ENCODE data around the gene HDHD5.
"Not testable (repeated sequence)": the region's sequence is repeated elsewhere in the genome, so short reads cannot be mapped to it uniquely, and the experiment has no call there.

The HDHD5 gene

DNA sequence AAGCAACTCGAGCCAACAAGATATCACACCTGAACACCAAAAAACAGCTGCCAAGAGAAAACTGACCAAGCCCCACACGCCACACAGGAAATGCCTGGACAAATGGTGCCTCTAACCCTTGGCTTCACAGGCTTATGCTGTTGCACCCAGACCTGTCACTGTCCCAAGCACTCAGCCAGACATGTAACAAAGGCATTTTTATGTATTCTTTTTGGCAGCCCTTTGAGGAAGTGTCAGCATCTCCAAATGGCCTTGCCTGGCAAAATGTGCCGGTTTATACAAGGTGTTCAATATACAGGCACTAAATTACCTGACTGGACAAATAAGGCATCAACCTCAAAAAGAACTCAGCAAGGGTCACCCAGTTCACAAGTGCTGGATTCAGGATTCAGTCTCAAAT, 6.1 kb downstream of the HDHD5 start:
- no peak for DNase-seq

DNA sequence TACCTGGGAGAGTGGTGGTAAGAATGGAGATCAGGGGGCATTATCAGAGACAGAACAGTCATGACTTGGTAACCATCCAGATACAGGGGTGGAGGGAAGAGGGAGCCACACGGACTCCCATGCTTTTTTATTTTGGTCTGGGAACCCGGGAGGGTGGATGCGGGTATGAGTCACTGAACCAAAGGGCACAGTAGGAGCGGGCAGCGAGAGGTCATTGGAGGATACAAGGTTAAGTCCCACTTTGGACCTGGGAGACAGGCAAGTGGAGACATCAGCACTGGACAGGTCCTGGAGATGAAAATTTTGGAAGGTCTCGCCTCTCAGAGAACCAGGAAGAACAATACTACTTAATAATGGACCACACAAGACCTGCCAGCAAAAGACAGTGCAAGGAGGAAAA, 6.7 kb downstream of the HDHD5 start:
- DNase-seq = no peak

DNA sequence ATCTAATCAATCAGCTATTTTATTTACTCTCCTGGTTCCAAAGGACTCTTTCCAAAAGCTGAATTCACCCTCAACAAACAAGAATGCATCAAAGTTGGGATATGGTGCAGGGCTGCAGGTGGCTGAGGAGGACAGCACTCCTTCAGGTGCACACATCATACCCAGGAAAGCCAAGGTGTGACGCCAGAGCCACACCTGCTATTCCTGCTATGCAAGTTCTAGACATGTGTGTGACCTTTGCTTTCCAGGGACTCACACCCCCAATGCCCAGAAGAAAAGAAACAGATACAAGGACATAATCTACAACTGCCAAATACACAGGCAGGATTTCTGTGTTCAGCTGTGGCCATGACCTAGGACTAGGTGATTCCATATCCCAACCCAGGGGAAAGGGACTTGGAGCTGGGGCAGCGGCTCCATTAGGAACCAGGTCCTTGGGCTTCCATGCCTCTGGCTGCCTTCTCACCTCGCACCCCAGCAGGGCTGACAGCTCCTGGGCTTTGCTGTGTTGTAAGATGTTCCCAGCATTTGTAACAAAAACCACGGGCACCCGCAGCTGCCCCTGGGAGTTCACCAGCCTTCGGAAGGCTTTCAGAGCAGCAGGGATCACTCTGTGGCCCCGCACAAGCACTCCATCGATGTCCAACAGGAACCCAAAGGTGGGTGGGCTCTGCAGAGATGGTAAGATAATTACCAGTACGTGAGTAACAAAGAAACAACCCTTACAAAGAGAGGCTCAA, 9.8 kb downstream of the HDHD5 start:
- DNase-seq = no peak

DNA sequence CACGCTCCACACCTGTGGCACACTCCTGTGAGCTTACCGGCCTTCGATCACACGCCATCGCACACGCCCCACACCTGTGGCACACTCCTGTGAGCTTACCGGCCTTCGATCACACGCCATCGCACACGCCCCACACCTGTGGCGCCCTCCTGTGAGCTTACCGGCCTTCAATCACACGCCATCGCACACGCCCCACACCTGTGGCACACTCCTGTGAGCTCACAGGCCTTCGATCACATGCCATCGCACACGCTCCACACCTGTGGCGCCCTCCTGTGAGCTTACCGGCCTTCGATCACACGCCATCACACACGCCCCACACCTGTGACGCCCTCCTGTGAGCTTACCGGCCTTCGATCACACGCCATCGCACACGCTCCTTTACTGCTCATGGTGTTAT, 11.6 kb downstream of the HDHD5 start:
- not testable (repeated sequence) for DNase-seq

DNA sequence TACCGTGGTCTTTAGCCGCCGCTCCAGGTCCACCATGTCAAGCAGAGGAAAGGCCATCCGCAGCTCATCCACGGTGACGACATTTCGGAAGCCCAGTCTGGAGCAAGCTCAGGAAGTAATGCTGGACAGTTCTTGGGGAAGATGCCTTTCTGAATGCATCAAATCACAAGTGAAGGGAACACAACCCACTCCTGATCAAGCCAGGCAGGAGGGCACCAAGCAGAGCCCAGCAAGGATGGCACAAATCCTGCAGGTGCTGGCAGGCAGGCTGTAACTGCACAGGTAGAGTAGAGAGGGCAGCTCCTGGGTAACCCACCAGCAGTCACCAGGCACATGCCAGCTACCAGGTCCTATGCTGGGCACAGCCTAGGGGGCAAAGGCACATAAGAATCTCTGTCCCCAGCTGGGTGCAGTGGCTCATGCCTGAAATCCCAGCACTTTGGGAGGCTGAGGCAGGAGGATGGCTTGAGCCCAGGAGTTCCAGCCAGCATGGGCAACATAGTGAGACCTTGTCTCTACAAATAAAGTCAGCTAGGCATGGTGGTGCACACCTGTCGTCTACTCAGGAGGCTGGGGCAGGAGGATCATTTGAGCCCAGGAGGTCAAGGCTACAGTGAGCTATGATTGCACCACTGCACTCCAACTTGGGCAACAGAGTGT, 13.9 kb downstream of the HDHD5 start:
- no peak for DNase-seq

DNA sequence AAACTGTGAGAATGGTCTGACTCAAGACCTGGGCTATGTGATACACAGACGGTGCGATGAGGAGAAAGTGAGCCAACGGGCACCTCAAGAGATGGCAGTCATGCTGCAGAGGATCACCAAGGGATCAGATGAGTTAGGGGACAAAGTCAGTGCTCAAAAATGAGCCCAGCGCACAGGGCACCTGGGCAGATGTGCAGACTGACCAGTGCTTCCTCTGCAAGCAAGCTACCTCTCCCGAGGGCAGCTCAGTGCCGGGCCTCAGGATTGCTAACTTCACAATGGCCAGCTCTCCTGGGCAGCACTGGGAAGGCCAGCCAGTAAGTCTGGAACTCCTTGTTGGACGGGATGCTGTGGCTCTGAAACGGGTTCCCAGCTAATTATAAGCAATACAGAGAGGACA, 15.3 kb downstream of the HDHD5 start:
- DNase-seq = no peak

DNA sequence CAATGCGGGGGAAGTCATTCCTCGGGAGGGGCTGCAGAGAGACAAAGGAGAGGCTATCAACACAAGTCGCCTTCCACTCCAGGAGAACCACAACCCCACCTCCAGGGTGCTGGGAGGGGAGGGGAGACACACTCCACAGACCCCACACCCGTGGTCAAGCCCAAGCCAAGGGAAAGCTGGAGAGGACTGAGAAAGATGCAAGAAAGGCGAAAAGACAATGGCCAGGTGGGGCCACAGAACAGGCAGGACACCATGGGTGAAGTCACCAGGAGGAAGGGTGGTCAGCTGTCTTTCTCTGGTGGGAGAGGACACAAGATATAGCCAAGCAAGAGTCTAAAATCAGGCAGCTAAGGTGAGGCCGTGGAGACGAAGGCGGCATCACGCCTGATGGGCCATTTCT, 16.0 kb downstream of the HDHD5 start:
- no peak for DNase-seq

DNA sequence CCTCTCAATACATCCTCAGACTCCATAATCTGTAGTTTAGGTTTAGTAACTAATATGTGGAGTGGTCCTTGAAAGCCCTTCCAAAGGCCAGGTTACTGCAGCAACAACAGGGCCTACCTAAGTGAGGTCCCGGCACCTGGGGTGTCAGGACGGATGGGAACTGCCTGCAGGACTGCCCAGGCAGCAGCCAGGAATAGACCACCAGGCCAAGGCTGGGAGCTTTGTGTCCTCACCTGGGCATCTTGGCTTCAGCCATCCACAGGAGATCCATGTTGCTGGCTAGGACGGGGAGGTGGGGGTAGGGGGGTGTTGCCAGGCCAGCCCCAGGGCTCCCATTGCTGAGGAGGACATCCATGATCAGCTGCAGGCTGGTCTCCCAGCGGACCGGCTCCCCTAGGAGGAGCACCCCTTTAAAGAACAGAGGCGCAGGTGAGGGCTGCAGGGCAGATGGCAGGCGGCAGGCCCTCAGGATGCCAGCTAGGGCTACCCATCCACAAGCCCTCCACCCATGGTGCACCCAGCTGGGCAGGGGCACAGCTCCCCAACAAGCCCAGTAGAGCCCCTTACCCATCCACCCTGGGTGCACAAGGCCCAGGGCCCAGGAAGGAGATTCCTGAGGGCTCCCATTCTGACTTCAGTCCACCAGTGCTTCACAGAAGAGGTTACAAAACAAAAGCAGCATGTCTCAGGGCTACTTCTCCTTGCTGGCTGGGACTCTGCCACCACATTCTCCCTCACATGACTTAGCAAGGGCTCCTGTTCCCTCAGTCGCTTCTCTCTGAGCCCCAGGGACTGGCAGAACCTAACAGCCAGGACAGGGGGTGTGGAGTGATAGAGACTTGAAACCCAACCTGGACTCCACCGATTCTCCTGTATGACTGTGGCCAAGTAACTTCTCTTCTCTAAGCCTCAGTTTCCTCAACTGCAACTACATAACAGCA, 18.0 kb downstream of the HDHD5 start:
- DNase-seq = no peak

DNA sequence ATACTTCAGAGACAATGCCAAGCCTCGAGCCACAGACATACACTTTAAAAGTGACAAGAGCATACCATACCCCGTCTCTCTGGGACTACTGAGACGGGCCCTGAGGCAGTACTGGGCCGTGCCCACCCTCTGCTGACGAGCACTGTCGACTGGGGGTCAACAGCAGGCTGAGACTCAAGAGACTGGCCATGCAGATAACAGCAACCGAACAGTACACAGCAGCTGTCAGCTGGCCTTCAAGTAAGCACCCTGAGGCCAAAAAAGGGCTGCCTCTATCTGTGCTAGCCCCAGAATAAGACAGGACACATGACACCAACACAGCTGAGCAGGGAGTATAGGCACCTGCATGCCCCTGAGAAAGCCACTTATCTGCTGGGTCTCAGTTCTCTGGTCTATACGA, 19.1 kb downstream of the HDHD5 start:
- DNase-seq = no peak

DNA sequence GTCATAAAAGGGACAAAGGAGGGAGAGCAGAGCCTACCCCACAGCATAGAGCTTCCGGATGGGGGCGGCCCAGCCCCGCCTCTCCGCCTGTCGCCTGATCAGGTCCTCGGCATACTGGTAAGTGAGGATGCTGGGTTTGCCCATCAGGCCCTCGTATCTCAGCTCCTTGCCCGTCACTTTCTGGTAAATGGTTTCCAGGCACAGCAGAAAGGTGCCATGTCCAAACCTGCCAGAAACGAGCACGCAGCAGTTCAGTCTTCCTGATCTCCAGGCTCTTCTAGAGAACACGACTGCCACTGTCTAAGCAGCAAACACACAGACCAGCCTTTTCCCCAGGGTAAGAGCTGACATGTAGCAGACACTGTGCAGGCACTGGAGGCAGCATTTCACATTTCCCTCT, 20.6 kb downstream of the HDHD5 start:
- no peak for DNase-seq

DNA sequence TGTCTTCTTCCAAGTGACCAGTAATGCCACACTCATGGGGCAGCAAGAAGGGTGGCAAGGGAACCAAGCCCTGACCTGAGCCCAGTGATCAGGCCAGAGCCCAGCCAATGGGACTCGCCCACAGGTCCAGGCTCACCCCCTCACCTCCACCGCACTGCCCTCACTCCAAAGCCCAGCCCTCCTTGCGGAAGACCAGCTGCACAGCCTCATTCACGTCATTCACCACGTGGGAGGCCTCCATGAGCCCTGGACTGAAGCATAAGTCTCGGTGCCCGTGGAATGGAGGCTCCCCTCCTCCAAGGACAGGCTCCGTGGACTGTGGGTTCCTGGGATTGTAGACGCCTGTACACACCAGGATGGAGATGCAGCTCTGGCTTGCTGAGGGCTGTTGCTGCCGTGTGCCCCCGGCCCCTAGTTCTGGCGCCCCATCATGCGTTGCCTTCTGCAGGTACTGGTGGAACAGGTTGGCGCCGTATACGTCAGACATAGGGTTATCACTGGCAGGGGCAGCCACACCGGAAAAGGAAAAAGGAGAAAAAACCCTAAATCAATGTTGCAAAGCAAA, 21.1 kb downstream of the HDHD5 start:
- no peak for DNase-seq

DNA sequence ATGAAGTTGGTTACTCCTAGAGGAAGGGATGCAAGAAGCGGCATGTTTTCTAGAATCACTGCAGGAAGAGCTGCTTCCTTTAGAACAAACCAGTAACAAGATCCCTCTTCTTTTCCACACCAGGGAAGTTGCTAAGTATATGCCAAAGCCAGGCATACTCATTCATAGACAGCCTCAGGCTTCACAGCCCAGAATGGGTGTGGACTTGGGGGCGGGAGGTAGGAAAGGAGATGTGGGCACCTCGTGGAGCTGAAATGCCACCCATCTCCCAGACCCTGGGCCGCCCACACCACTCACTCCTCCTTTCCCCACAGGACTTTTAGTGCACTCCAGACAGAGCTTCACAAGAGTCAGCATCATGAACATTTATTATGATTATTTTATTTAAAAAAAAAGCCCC, 21.9 kb downstream of the HDHD5 start:
- DNase-seq = no peak

DNA sequence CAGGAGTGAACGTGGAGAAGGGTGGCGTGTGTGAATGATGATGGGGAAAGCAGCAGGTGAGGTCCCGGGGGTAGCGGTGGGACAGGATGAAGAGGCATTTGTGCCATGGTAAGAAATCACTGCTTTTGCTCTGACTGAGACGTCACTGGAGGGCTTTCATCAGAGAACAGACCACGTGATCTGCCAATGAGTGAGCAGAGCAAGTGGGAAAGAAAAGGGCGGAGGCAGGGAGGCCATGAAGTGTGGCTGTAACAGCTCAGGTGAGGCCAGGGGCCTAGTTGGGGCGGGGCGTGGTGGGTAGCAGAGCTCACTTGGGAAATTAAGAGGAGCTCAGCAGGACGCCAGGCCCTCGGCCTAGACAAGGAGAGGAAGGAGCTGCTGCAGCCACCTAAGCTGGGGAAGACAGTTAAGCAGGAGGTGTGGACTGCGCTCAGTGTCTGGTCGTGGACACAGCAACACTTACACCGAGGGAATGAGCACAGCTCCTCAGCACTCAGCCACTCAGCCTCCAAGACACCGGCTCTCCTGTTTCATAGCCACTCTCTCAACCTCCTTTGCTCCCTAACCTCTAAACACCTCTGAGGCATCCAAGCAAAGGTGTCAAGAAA, 23.8 kb downstream of the HDHD5 start:
- no peak for DNase-seq

DNA sequence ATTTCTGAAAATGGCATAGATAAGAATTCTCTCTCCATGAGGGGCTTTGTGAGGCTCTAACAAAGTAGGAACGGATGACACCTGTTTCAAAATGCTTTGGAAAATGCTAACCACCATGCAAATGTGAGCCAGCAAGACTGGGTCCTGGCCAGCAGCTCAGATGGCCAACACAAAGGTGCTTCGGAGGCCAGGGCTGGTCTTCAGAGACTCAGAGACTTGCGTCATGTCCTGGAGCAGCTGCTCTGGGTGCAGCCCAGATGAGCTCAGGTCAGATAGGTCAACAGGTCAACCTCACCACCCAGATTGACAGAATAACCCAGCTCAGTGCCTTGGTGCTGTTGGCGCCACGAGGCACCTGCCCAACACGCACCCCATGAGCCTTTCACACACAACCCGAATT, 25.9 kb downstream of the HDHD5 start:
- DNase-seq = no peak

DNA sequence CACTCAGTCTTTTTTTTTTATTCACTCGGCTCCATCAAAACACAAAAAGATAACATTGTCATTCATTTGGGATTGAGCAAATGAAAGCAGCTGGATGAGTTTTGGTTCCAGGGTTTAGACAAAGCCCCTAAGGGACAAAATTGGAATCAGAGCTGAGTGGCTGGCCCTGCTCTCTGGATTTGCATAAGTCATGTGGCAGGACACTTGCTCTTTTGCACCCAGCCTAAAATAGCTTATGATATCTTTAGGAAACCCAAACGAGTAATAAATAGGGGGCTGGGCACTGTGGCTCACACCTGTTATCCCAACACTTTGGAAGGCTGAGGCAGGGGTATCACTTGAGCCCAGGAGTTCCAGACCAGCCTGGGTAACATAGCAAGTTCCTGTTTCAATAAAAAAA, 27.0 kb downstream of the HDHD5 start:
- DNase-seq = no peak

DNA sequence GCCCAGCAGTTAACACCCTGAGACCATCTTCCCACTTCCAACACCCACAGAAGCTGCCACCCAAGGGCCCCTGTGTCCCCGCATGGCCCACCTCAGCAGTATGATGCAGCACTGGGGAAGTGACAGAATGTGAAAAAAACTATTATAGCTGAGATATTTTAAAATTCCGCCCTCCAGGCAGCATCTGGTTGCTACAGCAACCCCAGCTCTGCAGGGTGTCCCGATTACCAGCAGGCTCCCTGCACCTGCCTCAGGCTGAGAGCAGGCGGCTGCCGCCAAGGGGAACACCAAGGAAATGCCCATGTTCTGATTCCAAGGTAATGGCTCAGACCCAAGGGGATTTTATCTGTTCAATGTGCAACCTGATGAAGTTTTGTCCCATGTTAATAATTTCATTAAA, 27.4 kb downstream of the HDHD5 start:
- no peak for DNase-seq

DNA sequence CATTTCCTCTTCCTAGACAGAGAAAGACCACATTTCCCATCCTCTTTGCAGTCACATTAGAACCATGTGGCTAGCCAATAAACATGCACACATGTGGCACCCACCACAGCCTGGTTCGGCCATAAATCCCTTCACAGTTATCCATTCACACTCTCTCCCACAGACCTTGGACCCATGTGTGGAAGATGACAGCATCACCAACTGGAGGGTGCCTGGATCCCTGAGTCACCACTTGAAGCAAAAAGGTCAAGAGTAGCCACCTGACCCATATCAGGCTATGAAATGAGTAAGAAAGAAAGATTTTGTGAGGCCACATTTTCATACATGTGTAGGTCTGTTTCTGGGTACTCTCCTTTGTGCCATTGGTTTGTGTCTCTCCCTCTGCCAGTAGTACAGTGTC, 28.9 kb downstream of the HDHD5 start:
- DNase-seq = no peak

DNA sequence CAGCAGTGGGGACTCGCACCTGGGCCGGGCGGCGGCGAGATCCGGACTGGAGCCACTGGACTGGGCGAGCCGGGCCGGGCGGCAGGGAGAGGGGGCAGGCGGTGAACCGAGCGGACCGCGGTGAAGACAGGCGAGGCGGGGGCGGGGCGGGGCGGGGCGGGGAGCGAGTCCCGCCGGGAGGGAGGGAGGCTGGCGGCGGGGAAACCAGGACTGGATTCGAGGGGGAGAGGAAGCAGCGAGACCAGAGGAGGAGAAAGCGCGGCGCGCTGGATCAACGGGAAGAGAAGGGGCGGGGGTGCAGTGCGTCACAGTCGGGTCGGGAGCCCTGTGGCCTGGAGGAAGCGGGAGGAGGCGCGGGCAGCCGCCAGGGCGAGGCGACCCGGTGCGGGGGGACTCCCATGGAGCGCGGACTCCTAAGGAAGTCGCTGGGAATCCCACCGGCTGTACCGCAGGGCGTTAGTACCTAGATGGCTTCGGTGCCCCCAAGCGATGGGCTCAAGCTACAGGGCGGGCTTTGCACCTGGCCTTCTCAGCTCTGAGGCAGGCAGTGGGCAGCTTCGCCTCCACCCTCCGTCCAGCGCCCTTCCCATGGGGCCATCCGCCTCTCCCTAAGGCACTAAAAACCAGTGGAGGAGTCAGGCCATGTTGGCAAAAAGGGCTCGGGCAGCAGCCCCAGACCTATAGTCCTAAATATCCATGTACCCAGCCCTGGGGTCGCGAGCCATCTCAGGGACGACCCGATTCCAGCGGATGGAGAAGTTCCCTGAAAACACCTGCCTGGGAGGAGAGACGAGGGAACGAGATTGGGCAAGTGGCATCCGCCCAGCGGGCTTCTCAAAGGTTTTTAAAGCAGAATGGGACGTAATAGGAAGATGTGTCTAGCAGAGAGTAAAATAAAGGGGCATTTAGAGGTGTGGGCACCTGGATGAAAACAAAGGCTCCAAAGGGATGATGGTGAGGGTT, 37.6 kb downstream of the HDHD5 start, which contains the start of gene TMEM121B:
TSS of gene TMEM121B (minus strand) at position 128 of the 963 bp plus-strand sequence. CDS start 233 bp downstream, outside the sequence.
- DNase-seq = peak in 1 of 2 donors; percentile 55

DNA sequence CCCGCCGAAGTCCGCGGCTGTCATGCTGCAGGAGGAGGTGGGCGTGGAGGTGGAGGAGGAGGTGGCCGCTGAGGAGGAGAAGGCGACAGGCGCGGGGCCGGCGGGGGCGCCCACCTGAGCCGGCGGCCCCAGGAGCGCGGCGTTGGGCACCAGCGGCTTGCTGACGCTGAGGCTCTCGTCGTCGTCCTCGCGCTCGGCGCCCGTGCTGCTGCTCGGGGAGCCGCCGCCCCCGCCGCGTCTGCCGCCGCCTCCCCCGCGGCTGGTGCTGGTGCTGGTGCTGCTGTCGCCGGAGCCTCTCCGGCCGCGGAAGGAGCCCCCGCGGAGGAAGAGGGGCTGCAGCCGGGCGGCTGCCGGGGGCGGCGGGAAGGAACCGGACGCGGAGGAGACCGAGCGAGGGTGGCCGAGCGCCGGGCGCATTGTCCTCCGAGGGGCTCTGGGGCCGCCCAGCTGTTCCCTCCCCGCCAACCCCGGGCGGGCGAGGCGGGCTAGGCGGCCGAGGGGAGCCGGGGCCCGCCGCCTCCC, 38.3 kb downstream of the HDHD5 start:
- DNase-seq = no peak

DNA sequence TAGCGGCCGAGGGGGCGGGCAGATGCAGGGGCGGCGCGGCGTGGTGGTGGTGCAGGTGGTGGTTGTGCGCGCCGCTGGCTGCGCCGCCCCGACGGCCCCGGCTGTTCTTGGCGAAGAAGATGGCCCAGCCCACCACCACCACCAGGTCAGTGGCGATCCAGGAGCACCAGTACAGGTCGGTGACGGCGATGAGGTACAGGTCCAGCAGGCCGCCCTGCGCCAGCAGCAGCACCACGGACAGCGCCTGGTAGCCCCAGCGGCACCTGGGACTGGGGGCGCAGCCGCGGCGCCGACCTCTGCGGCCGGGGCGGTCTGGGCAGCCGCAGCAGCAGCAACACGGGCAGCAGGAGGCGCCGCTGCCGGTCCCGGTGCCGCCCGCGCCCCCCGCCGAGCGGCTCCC, 38.8 kb downstream of the HDHD5 start:
- DNase-seq = peak; percentile 51 to 59

DNA sequence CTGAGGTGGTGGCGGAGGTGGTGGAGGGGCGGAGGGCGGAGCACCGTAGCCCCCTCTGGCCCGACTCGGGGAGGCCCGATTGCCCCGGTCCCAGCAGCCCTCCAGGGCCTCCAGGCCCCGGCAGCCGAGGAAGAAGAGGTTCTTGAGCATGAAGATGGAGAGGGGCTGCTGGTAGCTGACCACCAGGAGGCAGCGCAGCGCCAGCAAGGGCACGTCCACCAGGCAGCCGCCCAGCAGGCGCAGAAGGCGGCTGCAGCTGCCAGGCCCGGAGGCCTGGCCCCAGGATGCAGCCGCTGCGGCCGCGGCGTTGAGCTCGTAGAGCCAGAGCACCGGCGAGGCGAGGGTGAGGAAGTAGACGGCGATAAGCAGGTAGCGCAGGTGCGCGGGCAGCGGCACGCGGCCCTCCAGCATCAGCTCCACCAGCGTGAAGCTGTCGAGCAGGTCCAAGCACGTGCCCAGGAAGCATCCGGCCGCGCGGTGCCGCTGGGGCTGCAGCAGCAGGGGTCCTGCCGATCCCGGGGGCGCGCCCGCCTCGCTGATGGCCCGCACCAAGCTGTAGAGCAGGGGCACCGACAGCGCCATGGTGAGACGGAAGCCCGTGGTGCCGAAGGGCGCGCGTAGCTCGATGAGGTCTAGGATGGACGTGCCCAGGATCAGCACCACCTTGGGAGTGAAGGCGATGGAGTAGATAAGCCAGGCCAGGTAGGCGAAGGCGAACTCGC, 39.4 kb downstream of the HDHD5 start:
- DNase-seq = no peak
